Right cardiac atrium (tissue), 5 donors: ENCODE measurements around the gene OR2A42. TPM values are rescaled to one million over a fixed set of nuclear protein-coding genes. Genes with fewer than 3 reads are reported as not detected.
"Not testable (repeated sequence)": the region's sequence is repeated elsewhere in the genome, so short reads cannot be mapped to it uniquely, and the experiment has no call there.

Experiments used
- ATAC-seq, 2 donors: fragments of 200-7000 bp; cut with Tn5 transposase; one replicate each; pipeline versions ENCODE4 v1.8.0 to v1.9.1; 2020; ENCODE audit warnings: moderate library complexity in 2 of 2, mild to moderate bottlenecking in 1 of 2
- DNase-seq, 3 donors: peaks; one replicate each; pipeline ENCODE4 v3.0.0-alpha.2; 2020
- H3K27ac ChIP-seq: one replicate; pipeline ENCODE4 v1.5.1; 2013; ENCODE audit warnings: mild to moderate bottlenecking, low read length, control low read depth, moderate library complexity
- H3K27me3 ChIP-seq: one replicate; pipeline ENCODE4 v1.6.1; 2013; ENCODE audit not compliant: control insufficient read depth, insufficient read depth
- H3K4me1 ChIP-seq: one replicate; pipeline ENCODE4 v1.6.1; 2013; ENCODE audit warnings: low read length; ENCODE audit not compliant: control insufficient read depth, insufficient read depth
- H3K4me3 ChIP-seq: one replicate; pipeline ENCODE4 v1.5.1; 2013; ENCODE audit warnings: low read length, control low read depth
- H3K9me3 ChIP-seq: one replicate; pipeline ENCODE4 v1.6.1; 2013; ENCODE audit warnings: low read length; ENCODE audit not compliant: control insufficient read depth
- WGBS: extraction: QIAGEN DNeasy Blood & Tissue Kit; methylation state at CpG from one replicate; pipeline ENCODE4 v1.1.7; 2013; 5-methylcytosine and 5-hydroxymethylcytosine counted together
- intact Hi-C, 4 donors: fragments of 100-400 bp; cut with DNase I; formaldehyde crosslinking; loops; one replicate each; pipeline versions ENCODE4 v1.11.0 to v1.14.0; 2022 to 2023
- polyA plus RNA-seq: library from polyadenylated mRNA; stranded (reverse); fragments of 200-250 nt; gene quantifications from one replicate; pipeline ENCODE4 v1.2.3, GENCODE V29; 2013
- total RNA-seq, 4 donors: library from RNA; stranded (reverse); fragmentation: NEBNext Ultra II Directional; extraction: Animal tissue kit (Norgen Biotek cat#: 25700); gene quantifications; one replicate each; pipeline ENCODE4 v1.2.1, GENCODE V29; 2021
- donor health status: healthy with polysubstance abuse.
- donor health status: DM: no; HTN: yes; CAD: no.
- donor health status: DM: no; HTN: no; CAD: no.
- donor health status: DM: no; HTN: yes; CAD: no; lungs with severe emphysema.
- donor health status: DM: yes; HTN: yes; CAD: no.

The OR2A42 gene
- total and polyA plus RNA-seq, 5 donors: 0.20 TPM; not detected in 4

DNA sequence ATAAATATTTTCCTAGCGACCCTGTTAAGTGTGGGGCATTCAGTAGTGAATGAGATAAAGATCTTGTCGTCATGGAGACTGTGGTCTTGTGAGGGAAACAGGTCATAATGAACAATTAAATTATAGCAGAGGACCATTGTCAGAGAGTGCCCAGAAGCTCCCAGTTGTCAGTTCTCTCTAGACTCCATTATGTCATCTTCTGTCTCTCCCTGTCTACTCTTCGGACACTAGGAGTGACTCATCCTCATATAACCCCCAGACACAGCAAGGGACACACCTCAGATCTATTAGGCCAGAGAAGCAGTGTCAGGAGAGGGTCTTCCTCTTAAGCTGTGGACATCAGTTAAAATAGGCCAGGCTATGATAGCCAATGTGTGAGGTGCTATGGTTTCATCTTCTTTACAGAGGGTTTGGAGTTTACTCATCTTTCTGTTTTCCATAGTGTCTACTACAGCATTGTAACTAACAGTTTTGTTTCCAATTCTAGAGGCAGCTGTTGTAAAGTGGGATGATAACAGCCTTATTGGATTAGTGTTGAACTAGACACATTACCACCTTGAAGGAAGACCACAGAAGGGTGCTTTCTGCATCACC lies 50.7 kb downstream of the OR2A42 start:
- H3K27ac ChIP-seq, H3K4me1 ChIP-seq, H3K4me3 ChIP-seq, DNase-seq, intact Hi-C loops, H3K9me3 ChIP-seq, H3K27me3 ChIP-seq: not testable (repeated sequence)
- ATAC-seq: peak in 1 of 2 donors; percentile 36
- WGBS: no CpG with 5 or more reads among the region's 3 CpGs

DNA sequence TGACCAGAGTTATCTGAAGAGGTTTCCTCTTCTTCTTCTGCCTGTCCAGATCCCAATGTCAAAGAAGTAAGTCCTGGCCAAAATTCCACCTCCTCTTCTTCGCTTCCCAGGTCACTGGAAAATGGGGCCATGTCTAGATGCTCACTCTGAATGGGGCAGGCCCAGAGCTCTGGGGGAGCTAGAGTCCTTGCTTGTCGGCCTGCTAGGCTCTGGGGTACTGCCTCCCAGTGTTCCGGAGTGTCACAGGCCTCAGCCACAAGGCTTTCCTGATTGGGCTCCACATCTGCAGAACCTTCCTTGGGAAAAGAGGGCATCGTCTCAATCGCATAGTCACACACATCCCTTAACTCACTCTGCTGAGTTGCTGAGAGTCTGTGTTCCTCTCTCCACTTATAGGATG lies 51.6 kb downstream of the OR2A42 start:
- intact Hi-C loops, H3K9me3 ChIP-seq, H3K4me3 ChIP-seq, DNase-seq, H3K27ac ChIP-seq, H3K27me3 ChIP-seq, H3K4me1 ChIP-seq: not testable (repeated sequence)
- WGBS: no CpG with 5 or more reads among the region's 5 CpGs
- peak in 1 of 2 donors; percentile 31 for ATAC-seq

DNA sequence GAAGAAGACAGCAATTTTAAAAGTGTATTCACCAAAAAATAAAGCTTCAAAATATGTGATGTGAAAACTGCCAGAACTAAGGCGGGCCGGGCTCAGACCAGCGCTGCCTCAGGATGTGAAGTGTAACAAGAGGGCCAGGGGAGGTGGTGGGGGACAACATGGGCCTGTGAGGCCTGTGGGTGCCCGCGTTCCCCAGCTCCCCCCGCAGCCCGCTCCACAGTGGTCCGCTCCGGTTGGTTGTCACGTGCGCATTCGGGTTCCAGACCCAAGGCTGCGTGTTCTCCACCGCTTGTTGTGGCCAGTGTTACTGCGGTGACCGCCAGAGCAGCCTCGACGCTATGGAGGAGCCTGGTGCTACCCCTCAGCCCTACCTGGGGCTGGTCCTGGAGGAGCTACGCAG lies 56.2 kb downstream of the OR2A42 start, which contains the start of gene CTAGE4:
Gene CTAGE4 (plus strand): TSS at position 301 of the 400 bp plus-strand sequence. CDS start 38 bp downstream, at position 339.
- DNase-seq, H3K9me3 ChIP-seq, intact Hi-C loops, H3K27ac ChIP-seq, H3K4me3 ChIP-seq, ATAC-seq, H3K4me1 ChIP-seq, H3K27me3 ChIP-seq: not testable (repeated sequence)
- WGBS: no CpG with 5 or more reads among the region's 19 CpGs

DNA sequence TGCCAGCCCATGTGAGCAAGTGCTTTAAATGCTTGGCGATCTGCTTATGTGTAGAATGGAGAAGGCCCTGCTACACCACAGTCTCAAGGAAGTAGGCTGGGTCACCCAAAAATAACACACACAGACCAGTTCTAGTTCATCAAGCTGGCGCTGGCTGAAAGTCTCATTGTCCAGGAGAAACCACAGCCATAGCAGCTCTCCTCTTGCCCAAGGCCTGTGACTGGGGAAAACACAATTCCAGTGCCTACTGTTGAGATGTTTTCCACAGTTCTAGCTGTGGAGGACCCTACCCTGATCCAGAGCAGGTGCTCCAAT lies 60.3 kb downstream of the OR2A42 start:
- not testable (repeated sequence) for H3K27ac ChIP-seq, DNase-seq, H3K4me3 ChIP-seq, H3K4me1 ChIP-seq, ATAC-seq, H3K9me3 ChIP-seq, H3K27me3 ChIP-seq
- intact Hi-C loops: loop anchor here in 1 of 4 donors (10.0 kb wide), 1 partner anchor 216 kb away; no protein-coding TSS in a partner anchor
- WGBS: 84% methylated on average over 1 of the region's 2 CpGs

DNA sequence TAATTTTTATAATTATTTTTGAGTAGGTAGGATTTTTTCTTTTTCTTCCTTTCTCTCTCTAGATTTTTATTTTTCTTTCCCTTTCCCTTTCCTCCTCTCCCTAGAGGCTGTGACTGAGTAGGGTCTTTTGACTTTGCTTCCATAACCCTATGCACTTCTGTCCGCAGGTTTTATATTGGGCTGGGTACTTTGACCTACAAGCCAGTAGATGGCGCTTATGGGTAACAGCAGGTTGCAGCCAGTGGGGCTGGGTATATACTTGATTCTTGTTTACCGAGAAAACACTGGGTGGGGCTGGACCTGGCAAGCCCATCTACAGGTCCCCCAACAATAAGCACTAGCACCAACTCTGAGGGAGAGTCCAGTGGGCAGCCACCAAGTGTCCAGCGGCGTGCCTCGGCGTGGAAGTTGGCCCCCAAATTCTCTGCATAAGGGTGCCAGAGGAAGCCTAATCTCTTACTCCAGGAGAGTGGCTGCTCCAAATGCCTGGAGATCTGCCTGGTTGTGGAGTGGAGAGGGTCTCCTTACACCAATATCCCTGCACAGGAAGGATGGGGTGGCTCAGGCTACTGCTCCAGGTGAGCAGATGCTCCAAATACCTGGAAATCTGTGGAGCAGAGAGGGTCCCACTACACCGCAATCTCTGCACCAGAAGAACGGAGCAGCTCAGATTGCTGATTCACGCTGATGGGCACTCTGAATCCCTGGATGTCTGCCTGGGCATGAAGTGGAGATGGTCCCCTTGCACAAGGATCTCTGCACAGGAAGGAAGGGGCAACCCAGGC lies 60.8 kb downstream of the OR2A42 start:
- not testable (repeated sequence) for DNase-seq, H3K4me3 ChIP-seq, H3K9me3 ChIP-seq, H3K27me3 ChIP-seq, H3K27ac ChIP-seq, H3K4me1 ChIP-seq
- ATAC-seq: peak; percentile 75 to 77
- 41% methylated on average over 10 of the region's 10 CpGs for WGBS
- intact Hi-C loops: loop anchor here in 1 of 4 donors (10.0 kb wide), 1 partner anchor 216 kb away; no protein-coding TSS in a partner anchor

Other genes with a start within 250 kb of the OR2A42 start
- gene OR6B1, start 239.3 kb downstream of the OR2A42 start, total RNA-seq: not detected
- not detected for gene OR6B1, start 239.3 kb downstream of the OR2A42 start, polyA plus RNA-seq
- not detected for gene OR2A5, start 190.7 kb downstream of the OR2A42 start, total RNA-seq
- not detected for gene OR2A5, start 190.7 kb downstream of the OR2A42 start, polyA plus RNA-seq
- not detected for gene OR2A25, start 169.8 kb downstream of the OR2A42 start, total RNA-seq
- gene OR2A25, start 169.8 kb downstream of the OR2A42 start, polyA plus RNA-seq: not detected
- gene OR2A12, start 153.3 kb downstream of the OR2A42 start, total RNA-seq: not detected
- not detected for gene OR2A12, start 153.3 kb downstream of the OR2A42 start, polyA plus RNA-seq
- gene OR2A2, start 130.0 kb downstream of the OR2A42 start, total RNA-seq: not detected
- not detected for gene OR2A2, start 130.0 kb downstream of the OR2A42 start, polyA plus RNA-seq
- gene OR2A14, start 116.4 kb downstream of the OR2A42 start, total RNA-seq: not detected
- not detected for gene OR2A14, start 116.4 kb downstream of the OR2A42 start, polyA plus RNA-seq
- under 1 TPM in 3 of 4 donors, not detected in 1; 0.14 to 0.28 (median 0.24) TPM for gene CTAGE4, start 56.1 kb downstream of the OR2A42 start, total RNA-seq
- 0.41 TPM for gene CTAGE4, start 56.1 kb downstream of the OR2A42 start, polyA plus RNA-seq
- 1 to 10 TPM in 3 of 4 donors, under 1 TPM in 1; 0.29 to 4.1 (median 2.6) TPM for gene ARHGEF35, start 43.8 kb downstream of the OR2A42 start, total RNA-seq
- 2.9 TPM for gene ARHGEF35, start 43.8 kb downstream of the OR2A42 start, polyA plus RNA-seq
- 1 to 10 TPM in 3 of 4 donors, under 1 TPM in 1; 0.40 to 1.5 (median 1.4) TPM for gene OR2A7, start 25.2 kb upstream of the OR2A42 start, total RNA-seq
- gene OR2A7, start 25.2 kb upstream of the OR2A42 start, polyA plus RNA-seq: 0.45 TPM
- gene CTAGE8, start 29.7 kb upstream of the OR2A42 start, total RNA-seq: under 1 TPM; 0.14 to 0.91 (median 0.38) TPM
- gene CTAGE8, start 29.7 kb upstream of the OR2A42 start, polyA plus RNA-seq: 0.23 TPM
- under 1 TPM in 1 of 4 donors, not detected in 3; 0.39 TPM for gene OR2A1, start 72.8 kb upstream of the OR2A42 start, total RNA-seq
- gene OR2A1, start 72.8 kb upstream of the OR2A42 start, polyA plus RNA-seq: 0.02 TPM
- gene ARHGEF5, start 115.8 kb upstream of the OR2A42 start, total RNA-seq: 1 to 10 TPM; 3.2 to 4.4 (median 4.3) TPM
- 1.9 TPM for gene ARHGEF5, start 115.8 kb upstream of the OR2A42 start, polyA plus RNA-seq
- gene NOBOX, start 164.1 kb upstream of the OR2A42 start, total RNA-seq: not detected
- gene NOBOX, start 164.1 kb upstream of the OR2A42 start, polyA plus RNA-seq: not detected